CD14-positive monocyte (primary cell): ENCODE data around the gene KCTD5. TPM values are rescaled to one million over a fixed set of nuclear protein-coding genes. Genes with fewer than 3 reads are reported as not detected.

Experiments used
- DNase-seq, 3 donors: peaks; one replicate each; pipeline ENCODE4 v3.0.0-alpha.2; 2011 to 2022
- H2AFZ ChIP-seq: 2 replicates; pipeline ENCODE4 v1.6.0; 2012; ENCODE audit warnings: mild to moderate bottlenecking, low read depth, low read length, inconsistent platforms; ENCODE audit not compliant: insufficient read depth, poor library complexity, severe bottlenecking
- H3K27ac ChIP-seq, 2 donors: 1 replicate in 1 of 2; 2 replicates in 1 of 2; pipeline ENCODE4 v1.5.1; 2012 to 2013; ENCODE audit warnings: low read length in 2 of 2, control low read depth in 1 of 2, inconsistent platforms in 1 of 2, low read depth in 1 of 2, mild to moderate bottlenecking in 1 of 2
- H3K27me3 ChIP-seq, 2 donors: one replicate each; pipeline versions ENCODE4 v1.6.0 to v1.6.1; 2011 to 2013; ENCODE audit warnings: low read length in 2 of 2; ENCODE audit not compliant: control insufficient read depth in 2 of 2, insufficient read depth in 2 of 2
- H3K36me3 ChIP-seq, 2 donors: replicated peaks in 1 of 2; 1 replicate in 1 of 2; 2 replicates in 1 of 2; pipeline versions ENCODE4 v1.5.1 to v1.6.1; 2012 to 2013; ENCODE audit warnings: low read length in 2 of 2, control low read depth in 1 of 2, inconsistent platforms in 1 of 2, mild to moderate bottlenecking in 1 of 2; ENCODE audit not compliant: insufficient read depth in 2 of 2, control insufficient read depth in 1 of 2
- H3K4me1 ChIP-seq, 2 donors: 1 replicate in 1 of 2; 2 replicates in 1 of 2; pipeline versions ENCODE4 v1.5.1 to v1.6.1; 2012 to 2013; ENCODE audit warnings: low read length in 2 of 2, control low read depth in 1 of 2, inconsistent platforms in 1 of 2, mild to moderate bottlenecking in 1 of 2, moderate library complexity in 1 of 2; ENCODE audit not compliant: insufficient read depth in 2 of 2, control insufficient read depth in 1 of 2
- H3K4me2 ChIP-seq: replicated peaks from 2 replicates; pipeline ENCODE3; 2012; ENCODE audit warnings: low read length, moderate library complexity, mild to moderate bottlenecking; ENCODE audit not compliant: poor library complexity, severe bottlenecking; ENCODE audit errors: extremely low read depth
- H3K4me3 ChIP-seq, 3 experiments: fragments of 200-600 bp in 1 of 3; sonication (generic) in 1 of 3; replicated peaks in 1 of 3; 1 replicate in 2 of 3; 2 replicates in 1 of 3; pipeline ENCODE4 v1.5.1; 2011 to 2013; ENCODE audit warnings: low read length in 3 of 3, mild to moderate bottlenecking in 3 of 3, control low read depth in 2 of 3, low read depth in 2 of 3, inconsistent platforms in 1 of 3, moderate library complexity in 1 of 3
- H3K79me2 ChIP-seq: 2 replicates; pipeline ENCODE4 v1.6.0; 2012; ENCODE audit warnings: mild to moderate bottlenecking, control low read depth, inconsistent platforms, low read length, moderate library complexity; ENCODE audit not compliant: insufficient read depth
- H3K9ac ChIP-seq: 2 replicates; pipeline ENCODE4 v1.6.0; 2017; ENCODE audit warnings: low read length, mild to moderate bottlenecking; ENCODE audit not compliant: insufficient read depth, poor library complexity, severe bottlenecking
- H3K9me3 ChIP-seq, 2 donors: replicated peaks in 1 of 2; 1 replicate in 1 of 2; 2 replicates in 1 of 2; pipeline versions ENCODE4 v1.5.1 to v1.6.1; 2012 to 2013; ENCODE audit warnings: low read length in 2 of 2, control low read depth in 1 of 2; ENCODE audit not compliant: control insufficient read depth in 1 of 2, insufficient read depth in 1 of 2
- H4K20me1 ChIP-seq: 2 replicates; pipeline ENCODE4 v1.6.0; 2012; ENCODE audit warnings: mild to moderate bottlenecking, low read length, control low read depth, moderate library complexity; ENCODE audit not compliant: insufficient read depth
- H3K27ac Mint-ChIP-seq, 7 donors: one replicate each; pipeline ENCODE4 v1.8.0; 2020; ENCODE audit warnings: mild to moderate bottlenecking in 7 of 7, mixed read lengths in 7 of 7, moderate library complexity in 6 of 7, inconsistent platforms in 2 of 7
- H3K27me3 Mint-ChIP-seq, 3 donors: one replicate each; pipeline ENCODE4 v1.8.0; 2021 to 2022; ENCODE audit warnings: low read depth in 3 of 3, mild to moderate bottlenecking in 3 of 3, mixed read lengths in 3 of 3, moderate library complexity in 3 of 3, inconsistent platforms in 1 of 3
- H3K36me3 Mint-ChIP-seq, 2 donors: one replicate each; pipeline ENCODE4 v1.8.0; 2020; ENCODE audit warnings: mixed read lengths in 2 of 2, inconsistent platforms in 1 of 2, mild to moderate bottlenecking in 1 of 2
- H3K4me1 Mint-ChIP-seq: one replicate; pipeline ENCODE4 v1.8.0; 2020; ENCODE audit warnings: mild to moderate bottlenecking, mixed read lengths
- H3K4me3 Mint-ChIP-seq, 2 donors: one replicate each; pipeline ENCODE4 v1.8.0; 2020; ENCODE audit warnings: mild to moderate bottlenecking in 2 of 2, mixed read lengths in 2 of 2, moderate library complexity in 1 of 2
- H3K9me3 Mint-ChIP-seq, 7 donors: one replicate each; pipeline ENCODE4 v1.8.0; 2020 to 2022; ENCODE audit warnings: mixed read lengths in 7 of 7, mild to moderate bottlenecking in 6 of 7, moderate library complexity in 6 of 7, inconsistent platforms in 2 of 7
- CTCF ChIP-seq: fragments of 200-600 bp; IDR thresholded peaks from one replicate; pipeline ENCODE4 v1.8.0; 2022; ENCODE audit warnings: antibody characterized with exemption, mild to moderate bottlenecking
- WGBS: methylation state at CpG from one replicate; pipeline ENCODE4 v1.1.5; 2013; ENCODE audit warnings: missing lambda C conversion rate; ENCODE audit not compliant: insufficient coverage; 5-methylcytosine and 5-hydroxymethylcytosine counted together
- intact Hi-C, 2 donors: fragments of 100-400 bp; cut with micrococcal nuclease; formaldehyde crosslinking; loops; one replicate each; pipeline versions ENCODE4 v1.15.0 to v1.15.1; 2023
- polyA plus RNA-seq, 3 donors: library from polyadenylated mRNA; depleted of rRNA in 1 of 3; unstranded in 2 of 3; stranded (reverse) in 1 of 3; fragments of 300-500 nt in 2 of 3; fragments of >200 nt in 1 of 3; fragmentation: Illumina TruSeq in 2 of 3; gene quantifications; 1 replicate in 2 of 3; 2 replicates in 1 of 3; pipeline ENCODE4 v1.2.3, GENCODE V29; 2012 to 2021

KCTD5 gene
- polyA plus RNA-seq, 3 donors = 16.0 to 23.1 (median 21.0) TPM

DNA sequence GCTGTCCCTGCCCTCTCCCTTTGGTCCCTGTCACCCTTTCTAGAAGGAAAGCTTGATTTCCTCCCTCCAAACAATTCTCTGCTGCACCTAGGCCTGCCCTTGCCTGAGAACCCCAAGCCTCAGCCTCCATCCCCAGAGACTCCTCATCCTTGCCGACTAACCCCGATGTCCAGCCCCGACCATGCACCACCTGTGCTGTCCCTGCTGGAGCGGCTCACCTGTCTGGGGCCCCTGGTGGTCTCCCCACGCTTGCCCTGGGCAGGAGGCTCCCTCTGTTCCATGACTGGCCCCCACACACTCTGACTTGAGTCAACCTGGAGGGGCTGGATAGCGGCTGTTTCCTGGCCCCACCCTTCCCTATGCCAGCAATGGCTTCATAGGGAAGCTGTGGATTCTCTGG is 58.2 kb downstream of the KCTD5 start:
- H3K79me2 ChIP-seq = no peaks in the 10 kb centered on the region
- no peak overlapping the region for H2AFZ ChIP-seq
- H3K9me3 Mint-ChIP-seq = no peaks in the 10 kb centered on the region
- 91% methylated on average over 5 of the region's 6 CpGs for WGBS
- H3K27me3 Mint-ChIP-seq = peaks cover 0 to 5% (median 3%) of the 10 kb centered on the region in 3 donors
- H3K4me1 ChIP-seq = no peaks in the 10 kb centered on the region
- DNase-seq = no peak
- no peaks in the 10 kb centered on the region for H3K36me3 ChIP-seq
- H3K27me3 ChIP-seq = no peaks in the 10 kb centered on the region
- intact Hi-C loops = no loop called here
- no peak overlapping the region for H3K4me3 ChIP-seq
- no peaks in the 10 kb centered on the region for H3K36me3 Mint-ChIP-seq
- no peak overlapping the region for H3K4me3 Mint-ChIP-seq
- no peak overlapping the region for H3K4me2 ChIP-seq
- no peak overlapping the region for H3K27ac Mint-ChIP-seq
- H3K9ac ChIP-seq = no peak overlapping the region
- no peak for TF ChIP-seq CTCF
- H3K4me1 Mint-ChIP-seq = no peaks in the 10 kb centered on the region
- H3K27ac ChIP-seq = no peak overlapping the region
- no peaks in the 10 kb centered on the region for H3K9me3 ChIP-seq
- no peaks in the 10 kb centered on the region for H4K20me1 ChIP-seq

- no peak for DNase-seq
- H3K36me3 Mint-ChIP-seq = no peaks in the 10 kb centered on the region
- no peaks in the 10 kb centered on the region for H3K9me3 ChIP-seq
- H3K27ac ChIP-seq = no peak overlapping the region
- H3K27ac Mint-ChIP-seq = no peak overlapping the region
- H3K4me3 ChIP-seq = no peak overlapping the region
- H3K36me3 ChIP-seq = no peaks in the 10 kb centered on the region
- TF ChIP-seq CTCF = no peak
- H3K4me3 Mint-ChIP-seq = no peak overlapping the region
- peaks cover 0 to 5% (median 3%) of the 10 kb centered on the region in 3 donors for H3K27me3 Mint-ChIP-seq
- H3K4me1 ChIP-seq = no peaks in the 10 kb centered on the region
- H2AFZ ChIP-seq = no peak overlapping the region
- no peaks in the 10 kb centered on the region for H3K4me1 Mint-ChIP-seq
- no peak overlapping the region for H3K4me2 ChIP-seq
- no peaks in the 10 kb centered on the region for H3K9me3 Mint-ChIP-seq
- H3K79me2 ChIP-seq = no peaks in the 10 kb centered on the region
- H3K27me3 ChIP-seq = no peaks in the 10 kb centered on the region
- no peak overlapping the region for H3K9ac ChIP-seq
- 100% methylated on average over 2 of the region's 4 CpGs for WGBS
- H4K20me1 ChIP-seq = no peaks in the 10 kb centered on the region
- intact Hi-C loops = no loop called here
These were observed 58.8 kb downstream of the KCTD5 start for GRCh38 chr16:2741168-2741567.
